ENCODE data around the gene SAMD3. TPM values are rescaled to one million over a fixed set of nuclear protein-coding genes. Genes with fewer than 3 reads are reported as not detected.
"Not testable (repeated sequence)": the region's sequence is repeated elsewhere in the genome, so short reads cannot be mapped to it uniquely, and the experiment has no call there.

SAMD3 gene
- total and polyA plus RNA-seq, 2 of the 4 experiments (the other 2 are of a cell fraction), result 3.0 to 3.9 TPM

DNA sequence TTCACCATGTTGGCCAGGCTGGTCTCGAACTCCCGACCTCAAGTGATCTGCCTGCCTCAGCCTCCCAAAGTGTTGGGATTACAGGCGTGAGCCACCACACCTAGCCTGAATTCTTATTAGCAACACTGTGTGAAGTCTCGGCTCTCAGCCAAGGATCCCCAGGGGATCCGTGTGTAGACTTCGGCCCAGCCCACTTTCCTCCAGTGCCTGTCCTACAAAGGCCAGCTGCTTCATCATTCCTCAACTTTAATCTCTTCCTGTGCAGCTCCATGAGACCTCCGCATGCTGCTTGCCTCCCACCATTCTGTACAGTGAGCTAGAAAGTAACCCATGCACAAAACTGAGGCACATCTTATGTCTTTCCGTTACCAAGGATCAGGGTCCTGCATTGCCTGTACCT lies 71.8 kb downstream of the SAMD3 start:
- no peak for TF ChIP-seq RCOR1 (IDR thresholded peaks at IDR 0.05; ENCODE audit: insufficient replicate concordance, low read length)
- CTCF ChIA-PET, result interaction anchor here (0.6 kb wide), 1 partner anchor 543 kb away, joined by 4 read pairs; no protein-coding TSS in a partner anchor
- H4K8ac ChIP-seq (ENCODE audit: low read depth in 2 of 2, low read length in 2 of 2), result no peak overlapping the region

DNA sequence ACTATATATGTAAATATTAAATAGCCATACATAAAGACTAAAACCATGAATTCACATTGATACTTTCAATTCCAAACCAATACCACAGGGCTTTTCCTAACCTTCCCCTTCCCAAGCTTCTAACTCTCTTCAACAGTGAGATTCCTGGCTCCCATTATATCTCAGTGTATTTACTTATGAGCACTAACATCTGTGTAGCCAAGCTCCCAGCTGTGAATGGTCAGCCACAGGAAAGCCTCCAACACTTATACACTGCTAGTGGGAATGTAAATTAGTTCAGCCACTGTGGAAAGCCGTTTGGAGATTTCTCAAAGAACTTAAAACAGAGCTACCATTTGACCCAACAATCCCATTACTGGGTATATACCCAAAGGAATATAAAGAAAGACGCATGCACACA lies 73.7 kb downstream of the SAMD3 start:
- H3K4me3 ChIP-seq (ENCODE audit: insufficient read depth, low read depth, low read length); H3K4me1 ChIP-seq (ENCODE audit: control insufficient read depth, insufficient read depth, low read length); H3K9ac ChIP-seq (ENCODE audit: low read depth, low read length); H3K79me1 ChIP-seq (ENCODE audit: low read depth in 1 of 2, low read length in 2 of 2); H2BK20ac ChIP-seq (ENCODE audit: low read depth, low read length); H2BK5ac ChIP-seq (ENCODE audit: low read depth, low read length, poor library complexity, severe bottlenecking); H3K14ac ChIP-seq (replicated peaks; ENCODE audit: low read depth, low read length); H2BK120ac ChIP-seq (ENCODE audit: low read depth, low read length); H4K5ac ChIP-seq (ENCODE audit: low read depth, low read length); CTCF ChIA-PET; H2AK5ac ChIP-seq (ENCODE audit: low read depth, low read length); H2BK15ac ChIP-seq (ENCODE audit: low read depth, low read length); H3K9me3 ChIP-seq (ENCODE audit: control insufficient read depth, insufficient read depth, low read length); H3K56ac ChIP-seq (ENCODE audit: extremely low read depth, insufficient read depth, low read length); H2AK9ac ChIP-seq (replicated peaks; ENCODE audit: low read depth, low read length, poor library complexity); H4K91ac ChIP-seq (ENCODE audit: insufficient read depth, low read depth, low read length); H2AFZ ChIP-seq (replicated peaks; ENCODE audit: low read length, poor library complexity); H3K9me1 ChIP-seq (ENCODE audit: insufficient read depth, low read length); DNase-seq; intact Hi-C loops (cut with micrococcal nuclease); in situ Hi-C loops (cut with MboI; ENCODE audit: low sequenced_read_pairs); H3K23ac ChIP-seq (ENCODE audit: low read depth, low read length); H4K8ac ChIP-seq (ENCODE audit: low read depth in 2 of 2, low read length in 2 of 2); H4K20me1 ChIP-seq (ENCODE audit: insufficient read depth, low read length); BruUV-seq (replicated peaks); H3K18ac ChIP-seq (ENCODE audit: low read depth, low read length); H3K27ac ChIP-seq (ENCODE audit: insufficient read depth, low read length); dilution Hi-C loops (cut with HindIII; ENCODE audit: low sequenced_read_pairs, unreplicated experiment); H3K4me2 ChIP-seq (ENCODE audit: low read depth, low read length); H3K27me3 ChIP-seq (ENCODE audit: control insufficient read depth, insufficient read depth, low read length); POLR2A ChIA-PET (ENCODE audit: unreplicated experiment); H3K4ac ChIP-seq (ENCODE audit: low read depth, low read length); H3K36me3 ChIP-seq (ENCODE audit: control insufficient read depth, insufficient read depth, low read length): not testable (repeated sequence)
- WGBS, 2 experiments (ENCODE audit: extremely low coverage in 2 of 2, insufficient read length in 1 of 2), result no CpG with 5 or more reads among the region's 2 CpGs
- peak; percentile 42; the same call in 1 of the 2 replicates for ATAC-seq (ENCODE audit: low read depth)

More for the DNA sequence above, 71.8 kb downstream of the SAMD3 start:
- H2AK5ac ChIP-seq (ENCODE audit: low read depth, low read length), result no peak overlapping the region
- no peaks in the 10 kb centered on the region for H3K9me3 ChIP-seq (ENCODE audit: control insufficient read depth, insufficient read depth, low read length)
- H3K9me1 ChIP-seq (ENCODE audit: insufficient read depth, low read length), result no peaks in the 10 kb centered on the region; the same call in 1 of the 2 replicates
- no peak overlapping the region for H3K4ac ChIP-seq (ENCODE audit: low read depth, low read length)
- no peak overlapping the region for H3K4me3 ChIP-seq (ENCODE audit: insufficient read depth, low read depth, low read length)
- no peak overlapping the region for H2BK20ac ChIP-seq (ENCODE audit: low read depth, low read length)
- dilution Hi-C loops (cut with HindIII; ENCODE audit: low sequenced_read_pairs, unreplicated experiment) (no loop called here), intact Hi-C loops (cut with micrococcal nuclease) (no loop called here), in situ Hi-C loops (cut with MboI; ENCODE audit: low sequenced_read_pairs) (no loop called here)
- no peak overlapping the region for H2BK120ac ChIP-seq (ENCODE audit: low read depth, low read length)
- no peaks in the 10 kb centered on the region for H3K27me3 ChIP-seq (ENCODE audit: control insufficient read depth, insufficient read depth, low read length)
- ATAC-seq (ENCODE audit: low read depth), result no peak
- no peaks in the 10 kb centered on the region for H3K4me1 ChIP-seq (ENCODE audit: control insufficient read depth, insufficient read depth, low read length)
- H2AFZ ChIP-seq (replicated peaks; ENCODE audit: low read length, poor library complexity), result no peak overlapping the region
- H3K56ac ChIP-seq (ENCODE audit: extremely low read depth, insufficient read depth, low read length), result no peak overlapping the region
- H3K4me2 ChIP-seq (ENCODE audit: low read depth, low read length), result no peak overlapping the region
- no peak for DNase-seq
- H3K18ac ChIP-seq (ENCODE audit: low read depth, low read length), result no peak overlapping the region
- no peak overlapping the region for H3K27ac ChIP-seq (ENCODE audit: insufficient read depth, low read length)
- 91% methylated on average over 4 of the region's 8 CpGs; no CpG with 5 or more reads in 1 of the 2 experiments for WGBS, 2 experiments (ENCODE audit: extremely low coverage in 2 of 2, insufficient read length in 1 of 2)
- H3K79me1 ChIP-seq (ENCODE audit: low read depth in 1 of 2, low read length in 2 of 2), result no peaks in the 10 kb centered on the region
- H2AK9ac ChIP-seq (replicated peaks; ENCODE audit: low read depth, low read length, poor library complexity), result no peak overlapping the region
- no peak overlapping the region for H3K23ac ChIP-seq (ENCODE audit: low read depth, low read length)
- H3K14ac ChIP-seq (replicated peaks; ENCODE audit: low read depth, low read length), result no peak overlapping the region
- no peak overlapping the region for H2BK5ac ChIP-seq (ENCODE audit: low read depth, low read length, poor library complexity, severe bottlenecking)
- no peak overlapping the region for H3K9ac ChIP-seq (ENCODE audit: low read depth, low read length)
- no peak overlapping the region for H2BK15ac ChIP-seq (ENCODE audit: low read depth, low read length)
- H4K20me1 ChIP-seq (ENCODE audit: insufficient read depth, low read length), result no peaks in the 10 kb centered on the region
- no peak overlapping the region for H4K5ac ChIP-seq (ENCODE audit: low read depth, low read length)
- POLR2A ChIA-PET (ENCODE audit: unreplicated experiment), result no interaction called here
- H4K91ac ChIP-seq (ENCODE audit: insufficient read depth, low read depth, low read length), result no peak overlapping the region
- BruUV-seq (replicated peaks), result no TSS peak
- 0 out of 2 replicates have a peak, but pooled peaks cover 1% of the 10 kb centered on the region for H3K36me3 ChIP-seq (ENCODE audit: control insufficient read depth, insufficient read depth, low read length)
